Activated gamma-delta T cell treated with Interleukin-2 at 50 U/mL for 16 hours (primary cell): ENCODE measurements around the gene TNFRSF1A.
"Not testable (repeated sequence)": the region's sequence is repeated elsewhere in the genome, so short reads cannot be mapped to it uniquely, and the experiment has no call there.

Experiments
- DNase-seq: peaks from one replicate; pipeline ENCODE4 v3.0.0-alpha.2; 2020

TNFRSF1A gene

DNA sequence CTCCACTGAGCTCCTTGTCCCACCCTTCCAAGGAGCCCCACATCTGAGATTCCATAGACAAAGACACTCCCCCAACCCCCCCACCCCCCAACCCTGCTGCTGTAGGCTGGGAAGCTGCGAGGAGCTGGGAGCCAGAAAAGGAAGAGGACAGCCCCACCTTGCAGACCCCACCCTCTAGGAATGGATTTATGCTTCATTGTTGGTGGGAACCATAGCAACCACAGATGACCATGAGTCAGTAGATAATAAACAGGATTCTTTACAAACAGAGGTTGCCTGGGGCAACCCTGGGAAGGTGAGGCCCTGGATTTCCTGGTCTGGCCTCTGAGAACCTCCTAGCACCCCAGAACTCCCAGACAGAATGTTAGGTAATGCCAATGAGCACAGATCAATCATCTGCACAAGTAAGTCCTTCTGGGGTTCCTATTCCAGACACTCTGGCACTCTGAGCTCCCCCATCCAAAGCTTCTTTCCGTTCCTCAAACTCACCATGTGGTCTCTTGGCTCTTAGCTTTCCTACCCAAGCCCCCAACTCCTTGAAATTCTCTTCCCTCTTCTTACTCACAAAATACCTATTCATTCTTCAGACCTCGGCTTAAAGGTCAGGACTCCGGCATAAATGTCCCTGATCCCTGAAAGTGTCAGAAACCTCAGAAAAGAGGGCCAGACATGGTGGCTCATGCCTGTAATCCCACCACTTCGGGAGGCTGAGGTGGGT, 46.6 kb downstream of the TNFRSF1A start:
- DNase-seq = no peak

DNA sequence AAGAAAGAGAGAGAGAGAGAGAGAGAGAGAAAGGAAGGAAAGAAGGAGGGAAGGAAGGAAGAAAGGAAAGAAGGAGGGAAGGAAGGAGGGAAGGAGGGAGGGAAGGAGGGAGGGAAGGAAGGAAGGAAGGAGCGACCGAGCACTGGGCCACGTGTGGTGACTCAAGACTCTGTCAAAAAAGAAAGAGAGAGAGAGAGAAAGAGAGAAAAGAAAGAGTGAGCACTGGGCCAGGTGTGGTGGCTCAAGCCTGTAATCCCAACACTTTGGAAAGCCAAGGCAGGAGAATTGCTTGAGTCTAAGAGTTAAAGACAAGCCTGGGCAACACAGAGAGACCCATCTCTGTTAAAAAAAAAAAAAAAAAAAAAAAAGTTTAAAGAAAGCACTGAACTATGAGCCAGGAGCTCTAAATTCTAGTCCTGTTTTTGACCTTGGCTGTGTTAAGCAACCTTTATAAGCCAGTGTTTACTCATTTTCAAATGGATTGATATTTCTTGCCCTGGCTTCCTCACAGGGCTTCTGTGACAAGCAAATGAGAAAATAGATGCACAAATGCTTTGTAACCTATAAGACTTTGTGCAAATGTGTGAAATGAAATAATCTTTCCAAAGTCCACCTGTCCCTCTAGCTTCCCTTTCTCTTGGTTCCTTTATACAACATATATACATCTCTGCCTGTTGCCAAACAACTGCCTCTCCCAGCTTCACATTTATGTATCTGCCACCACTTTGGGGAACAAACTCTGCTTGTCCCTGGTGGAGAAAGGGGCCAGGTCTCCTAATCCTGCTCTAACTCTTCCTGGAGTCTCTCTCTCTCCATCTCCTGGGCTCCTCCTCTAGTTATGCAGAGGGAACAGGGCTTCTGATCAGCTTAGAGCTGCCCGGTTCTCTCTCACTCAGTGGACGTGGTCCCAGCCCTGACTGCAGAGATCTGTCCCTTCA, 47.5 kb downstream of the TNFRSF1A start:
- no peak for DNase-seq

DNA sequence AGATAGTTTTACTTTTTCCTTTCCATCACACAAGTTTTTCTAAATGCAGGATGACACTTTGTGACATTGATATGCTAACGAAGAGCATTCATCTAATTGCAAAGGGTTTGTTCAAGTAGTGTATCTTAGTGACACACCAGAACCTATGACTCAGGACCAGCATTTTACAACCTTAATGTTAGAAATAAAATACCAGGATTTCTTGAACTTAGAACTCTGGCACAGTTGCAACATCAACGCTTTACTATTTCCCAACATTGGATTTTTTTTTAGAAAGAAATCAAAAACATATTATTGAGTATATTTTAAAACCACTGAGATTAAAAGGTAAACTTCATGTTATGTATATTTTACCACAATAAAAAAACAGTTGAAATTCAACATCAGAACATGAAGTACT, 49.3 kb downstream of the TNFRSF1A start:
- no peak for DNase-seq

DNA sequence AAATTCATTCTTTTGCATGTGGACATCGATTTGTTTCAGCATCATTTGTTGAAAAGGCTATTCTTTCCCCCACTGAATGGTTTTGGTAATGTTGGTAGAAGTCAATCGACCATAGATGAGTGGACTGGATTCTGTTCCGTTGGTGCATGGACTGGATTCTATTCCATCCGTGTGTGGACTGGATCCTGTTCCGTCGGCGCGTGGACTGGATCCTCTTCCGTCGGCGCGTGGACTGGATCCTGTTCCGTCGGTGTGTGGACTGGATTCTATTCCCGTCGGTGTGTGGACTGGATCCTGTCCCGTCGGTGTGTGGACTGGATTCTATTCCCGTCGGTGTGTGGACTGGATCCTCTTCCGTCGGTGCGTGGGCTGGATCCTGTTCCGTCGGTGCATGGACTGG, 52.0 kb downstream of the TNFRSF1A start:
- DNase-seq = not testable (repeated sequence)

DNA sequence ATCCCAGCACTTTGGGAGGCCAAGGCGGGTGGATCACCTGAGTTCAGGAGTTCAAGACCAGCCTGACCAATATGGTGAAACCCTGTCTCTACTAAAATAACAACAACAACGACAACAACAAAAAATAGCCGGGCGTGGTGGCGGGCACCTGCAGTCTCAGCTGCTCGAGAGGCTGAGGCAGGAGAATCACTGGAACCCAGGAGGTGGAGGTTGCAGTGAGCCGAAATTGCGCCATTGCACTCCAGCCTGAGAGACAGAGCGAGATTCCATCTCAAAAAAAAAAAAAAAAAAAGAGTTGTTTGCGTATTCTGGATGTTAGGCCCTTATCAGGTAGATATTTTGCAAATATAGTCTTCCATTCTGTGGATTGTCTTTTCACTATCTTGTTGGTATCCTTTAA, 52.8 kb downstream of the TNFRSF1A start:
- not testable (repeated sequence) for DNase-seq

DNA sequence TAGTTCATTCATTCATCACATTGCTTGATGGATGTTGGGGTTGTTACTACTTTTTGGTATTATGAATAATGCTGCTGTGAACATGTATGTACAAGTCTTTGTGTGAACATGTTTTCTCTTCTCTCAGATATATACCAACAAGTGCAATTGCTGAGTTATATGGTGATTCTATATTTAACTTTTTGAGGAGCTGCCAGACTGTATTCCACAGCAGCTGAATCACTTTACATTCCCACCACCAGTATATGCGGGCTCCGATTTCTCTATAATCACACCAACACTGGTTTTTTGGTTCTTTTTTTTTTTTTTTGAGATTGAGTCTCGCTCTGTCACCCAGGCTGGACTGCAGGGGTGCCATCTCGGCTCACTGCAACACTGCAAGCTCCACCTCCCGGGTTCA, 53.6 kb downstream of the TNFRSF1A start:
- DNase-seq = no peak

DNA sequence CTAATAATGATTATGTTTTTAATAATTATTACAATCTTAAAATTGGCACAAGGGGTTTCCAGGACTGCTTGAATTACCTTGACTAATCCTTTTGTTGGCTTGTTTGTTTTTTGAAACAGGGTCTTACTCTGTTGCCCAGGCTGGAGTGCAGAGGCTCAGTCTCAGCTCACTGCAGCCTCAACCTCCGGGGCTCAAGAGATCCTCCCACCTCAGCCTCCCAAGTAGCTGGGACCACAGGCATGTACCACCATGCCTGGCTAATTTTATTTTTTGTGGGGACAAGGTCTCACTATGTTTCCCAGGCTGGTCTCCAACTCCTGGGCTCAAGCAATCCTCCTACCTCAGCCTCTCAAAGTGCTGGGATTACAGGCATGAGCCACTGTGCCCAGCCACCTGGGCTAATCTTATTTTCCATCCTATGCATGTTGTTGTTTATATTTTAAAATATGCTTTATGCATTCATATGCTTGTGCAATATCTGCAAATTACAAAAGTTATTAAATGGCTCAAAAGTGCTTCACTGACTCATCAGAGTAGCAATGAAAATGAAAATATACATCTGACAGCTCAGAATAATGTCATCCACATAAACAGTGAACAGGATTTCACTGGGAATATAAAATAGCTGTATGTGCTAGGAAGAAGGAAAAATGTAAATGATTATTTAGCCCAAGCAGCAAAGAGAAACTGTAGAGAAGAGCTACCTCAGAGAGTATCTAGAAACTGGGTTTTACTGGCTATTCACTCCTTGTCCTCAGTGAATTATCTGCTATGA, 56.2 kb downstream of the TNFRSF1A start:
- DNase-seq = no peak

DNA sequence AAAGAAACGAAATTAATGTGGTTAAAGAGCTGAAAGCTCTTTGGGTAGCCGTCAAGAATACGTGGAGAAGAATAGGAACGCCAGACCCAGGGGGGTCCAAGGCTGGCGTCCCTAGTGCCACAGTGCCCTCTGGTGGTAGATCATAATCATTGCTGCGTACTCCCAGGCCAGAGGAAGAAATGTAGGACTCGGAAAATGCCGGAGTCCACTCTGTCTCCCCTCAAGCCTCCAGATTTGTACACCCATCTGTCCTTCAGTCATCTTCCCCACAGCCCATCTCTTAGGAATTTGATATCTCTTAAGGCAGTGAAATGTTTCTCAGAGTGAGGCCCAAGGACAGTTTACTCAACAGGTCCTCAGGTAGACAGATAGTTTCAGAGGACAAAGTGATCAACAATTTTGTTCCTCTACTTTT, 56.8 kb downstream of the TNFRSF1A start:
- DNase-seq = peak; percentile 59

DNA sequence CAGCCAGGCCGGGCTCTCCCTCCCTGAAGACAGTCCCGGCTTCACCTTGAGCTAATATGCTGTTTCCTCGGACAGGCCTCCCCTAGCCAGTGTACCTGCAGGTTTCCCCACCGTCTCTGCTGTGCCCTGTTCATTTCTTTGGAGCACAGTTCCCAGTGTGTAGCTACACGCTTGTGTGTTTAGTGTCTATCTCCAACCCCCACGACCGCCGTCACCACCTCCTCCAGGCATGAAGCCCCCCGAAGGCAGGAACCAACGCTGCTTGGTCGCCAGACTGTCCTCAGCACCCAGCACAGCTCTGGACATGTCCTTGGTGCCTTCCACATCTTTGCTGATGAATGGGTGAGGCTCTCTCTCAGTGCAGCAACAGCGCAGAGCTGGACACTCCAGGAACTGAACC, 57.6 kb downstream of the TNFRSF1A start:
- DNase-seq = no peak

DNA sequence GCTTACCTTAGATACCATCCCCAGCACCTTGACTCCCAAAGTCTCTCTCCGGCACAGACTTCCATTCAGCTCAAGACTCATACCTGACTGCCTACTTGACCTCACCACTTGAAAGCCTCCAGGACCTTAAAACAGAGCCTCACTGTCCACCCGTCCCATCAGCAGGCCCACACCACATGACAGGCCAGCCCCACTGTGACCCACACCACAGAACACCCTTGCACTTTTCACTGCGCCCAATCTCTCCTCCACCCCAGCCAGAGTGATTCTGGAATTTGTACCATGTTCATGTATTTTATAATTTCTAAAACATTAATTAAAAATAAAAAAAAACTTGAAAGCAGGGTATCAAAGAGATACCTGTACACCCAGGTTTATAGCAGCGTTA, 59.4 kb downstream of the TNFRSF1A start:
- DNase-seq = no peak

DNA sequence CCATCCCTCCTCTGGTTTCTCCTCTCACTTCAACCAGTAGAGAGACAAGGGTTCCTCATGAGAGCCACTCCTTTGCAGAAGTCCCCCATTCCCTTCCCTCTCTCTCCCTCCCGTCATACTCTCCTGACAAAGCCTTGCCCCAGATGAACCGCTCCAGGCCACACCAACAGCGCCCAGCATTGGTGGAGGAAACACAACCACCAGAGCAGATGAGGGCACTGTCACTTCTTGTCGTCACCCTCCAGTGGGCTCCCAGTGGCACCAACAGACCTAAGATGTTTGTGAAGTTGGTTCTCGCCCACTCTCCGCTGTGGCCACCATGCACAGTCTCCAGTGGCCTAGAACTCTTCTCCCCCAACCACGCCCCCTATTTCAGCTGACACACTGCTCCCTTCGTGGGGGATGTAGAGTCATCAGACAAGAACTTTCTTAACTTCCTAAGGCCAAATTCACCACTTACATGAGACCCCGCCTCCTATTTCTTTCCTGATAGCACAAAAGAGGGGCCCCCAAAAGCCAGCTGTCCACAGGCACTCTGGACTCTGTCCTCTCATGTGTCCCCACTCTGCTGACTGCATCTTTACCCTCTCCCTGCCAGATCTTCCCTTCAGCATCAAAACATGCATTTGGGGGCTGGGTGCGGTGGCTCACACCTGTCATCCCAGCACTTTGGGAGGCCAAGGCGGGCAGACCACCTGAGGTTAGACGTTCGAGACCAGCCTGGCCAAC, 60.6 kb downstream of the TNFRSF1A start:
- no peak for DNase-seq

DNA sequence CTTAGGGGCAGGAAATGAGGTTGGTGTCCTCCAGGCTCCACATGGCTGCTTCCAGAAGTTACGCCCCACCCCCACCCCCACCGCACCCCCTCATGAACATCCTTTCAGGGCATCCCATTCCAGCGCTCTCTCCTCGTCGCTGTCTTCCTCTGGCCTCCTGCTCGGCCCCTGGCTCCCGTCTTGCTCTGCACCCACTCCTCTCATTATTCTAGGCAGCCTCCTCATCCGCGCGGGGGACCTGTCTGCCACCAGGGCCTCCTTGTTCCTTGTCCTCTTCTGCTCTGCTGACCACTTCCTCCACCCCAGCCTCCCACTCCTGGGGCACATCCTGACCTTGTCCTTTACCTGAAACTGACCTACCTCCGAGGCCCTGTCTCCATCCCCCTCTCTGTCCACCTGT, 61.2 kb downstream of the TNFRSF1A start:
- no peak for DNase-seq

DNA sequence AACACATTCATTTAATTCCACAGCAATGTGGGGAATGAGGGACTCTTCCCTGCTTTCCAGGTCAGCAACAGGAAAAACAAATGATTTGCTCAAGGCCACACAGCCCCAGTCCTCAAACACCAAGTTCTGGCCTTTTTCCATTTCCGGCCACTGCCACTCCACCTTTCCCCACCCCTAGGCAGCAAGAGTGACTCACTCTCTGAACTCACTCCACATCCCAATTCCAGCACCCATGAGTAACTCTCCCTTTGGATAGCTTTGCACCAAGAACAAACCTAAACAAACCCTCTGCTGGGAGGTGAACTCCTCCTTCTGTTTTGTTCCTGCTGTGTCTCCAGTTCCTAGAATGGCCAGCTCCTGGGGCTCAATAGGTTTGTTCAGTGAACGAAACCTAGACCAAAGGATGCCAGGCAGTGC, 61.8 kb downstream of the TNFRSF1A start:
- DNase-seq = no peak

DNA sequence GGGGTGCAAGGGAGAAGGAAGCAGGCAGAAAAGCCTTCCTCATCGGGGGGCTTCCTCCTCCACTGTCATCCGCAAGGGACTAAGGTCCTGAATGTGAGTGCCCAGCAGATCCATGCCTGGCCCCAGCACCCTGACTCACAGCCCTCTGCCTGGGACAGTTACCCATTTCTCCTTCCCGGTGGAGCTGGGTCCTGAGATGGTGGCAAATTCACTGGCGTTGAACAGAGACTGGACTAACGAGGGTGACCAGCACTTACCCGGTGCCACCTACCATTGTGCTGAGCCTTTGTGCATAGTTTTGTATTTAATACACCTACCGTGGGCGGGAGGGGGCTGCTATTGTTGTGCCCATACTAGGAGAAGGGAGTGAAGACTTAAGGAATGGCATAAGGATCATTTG, 62.2 kb downstream of the TNFRSF1A start:
- no peak for DNase-seq

DNA sequence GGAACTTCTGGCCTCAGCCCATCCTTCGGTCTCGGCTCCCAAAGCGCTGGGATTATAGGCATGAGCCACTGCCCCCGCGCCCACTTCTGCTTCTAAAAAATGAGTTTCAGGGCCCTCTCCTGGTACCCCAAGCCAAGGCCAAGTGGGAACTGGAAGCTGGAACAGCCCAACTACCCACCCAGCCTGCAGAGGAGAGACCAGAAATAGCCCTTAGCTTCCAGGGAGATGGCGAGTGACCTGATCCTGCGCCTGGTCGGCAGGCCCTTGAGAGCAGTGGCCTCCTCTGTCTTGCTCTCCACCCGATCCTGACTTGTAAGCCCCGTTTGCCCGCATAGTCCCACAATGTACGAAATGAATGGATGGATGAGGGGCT, 62.6 kb downstream of the TNFRSF1A start:
- DNase-seq = no peak
